GM12873 (cell line): Measurements from ENCODE around the gene KPNA1.
A peak's percentile ranks its signal among the peaks of the same experiment; 100 is the strongest.

Experiments
- CTCF ChIP-seq: IDR thresholded peaks from 2 replicates; pipeline ENCODE4 v1.5.1; 2012; ENCODE audit warnings: low read depth, mild to moderate bottlenecking, moderate library complexity, low read length, control low read depth; ENCODE audit not compliant: insufficient read depth; ENCODE audit errors: missing control alignments

Gene KPNA1

GRCh38 chr3:122514123-122515019 lies at the start of gene KPNA1:
KPNA1 (minus strand) TSS chr3:122514939; CDS start chr3:122496565, 18,374 bp downstream.
- no peak for TF ChIP-seq CTCF

- TF ChIP-seq CTCF, result no peak
Observed at GRCh38 chr3:122564155-122564912, 49.6 kb upstream of the KPNA1 start, which contains the start of the genes DTX3L and PARP9. DTX3L (plus strand) TSS chr3:122564338; CDS start chr3:122564427, 89 bp downstream. PARP9 (minus strand) TSS chr3:122564300; CDS start chr3:122559620, 4,680 bp downstream.

GRCh38 chr3:122563717-122564025 lies 48.9 kb upstream of the KPNA1 start:
- no peak for TF ChIP-seq CTCF

- TF ChIP-seq CTCF, result no peak
Observed at GRCh38 chr3:122562923-122563716, 48.4 kb upstream of the KPNA1 start.

GRCh38 chr3:122560680-122561079 lies 45.9 kb upstream of the KPNA1 start:
- TF ChIP-seq CTCF, result peak; percentile 74

GRCh38 chr3:122559906-122560305 lies 45.2 kb upstream of the KPNA1 start:
- no peak for TF ChIP-seq CTCF
